ENCODE measurements around the gene AGXT2.
"Not testable (repeated sequence)": the region's sequence is repeated elsewhere in the genome, so short reads cannot be mapped to it uniquely, and the experiment has no call there.

GRCh38 chr5:35035929-35036328 lies 11.8 kb downstream of the AGXT2 start:
- not testable (repeated sequence) for TF ChIP-seq CTCF (IDR thresholded peaks at IDR 0.05; ENCODE audit: low read depth, low read length); POLR2A (IDR thresholded peaks at IDR 0.05; ENCODE audit: extremely low read depth, insufficient read length); MYC (IDR thresholded peaks at IDR 0.05; ENCODE audit: low read depth, low read length)
- TF ChIP-seq, protein P1, sequence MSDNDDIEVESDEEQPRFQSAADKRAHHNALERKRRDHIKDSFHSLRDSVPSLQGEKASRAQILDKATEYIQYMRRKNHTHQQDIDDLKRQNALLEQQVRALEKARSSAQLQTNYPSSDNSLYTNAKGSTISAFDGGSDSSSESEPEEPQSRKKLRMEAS (IDR thresholded peaks at IDR 0.05; ENCODE audit: low read depth, low read length), result not testable (repeated sequence)
